ENCODE measurements around the gene GDF7.

The GDF7 gene

DNA sequence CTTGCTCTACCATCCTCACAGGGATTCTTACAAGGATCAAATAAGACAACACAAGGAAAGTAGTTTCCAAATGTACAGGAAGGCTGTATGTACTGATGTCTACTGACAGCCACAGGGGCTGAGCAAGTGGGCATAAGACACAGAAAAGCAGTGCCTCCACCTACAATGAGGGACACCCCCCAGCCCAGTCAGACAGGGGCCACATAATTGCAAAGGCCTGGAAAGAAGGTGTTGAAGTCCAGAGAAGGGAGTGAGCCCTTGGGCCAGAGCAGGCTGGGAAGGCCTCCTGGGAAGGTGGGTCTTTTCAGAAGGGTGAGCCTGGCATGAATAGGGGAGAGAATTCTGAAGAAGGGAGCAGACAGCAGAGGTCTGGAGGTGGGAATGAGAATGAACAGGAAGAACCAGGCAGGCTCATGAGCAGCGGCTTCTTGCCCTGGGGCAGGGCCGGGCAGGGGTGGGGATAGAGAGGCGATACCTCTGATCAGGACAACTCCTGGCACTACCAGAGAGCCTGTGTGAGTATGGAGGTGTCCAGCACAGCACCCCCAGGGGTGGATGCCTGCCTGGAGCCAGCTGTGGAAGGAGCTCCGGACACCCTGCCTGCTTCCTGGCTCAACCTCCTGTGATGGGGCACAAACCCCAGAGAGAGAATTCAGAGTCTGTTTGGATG lies 46.1 kb upstream of the GDF7 start:
- TF ChIP-seq, protein P1, sequence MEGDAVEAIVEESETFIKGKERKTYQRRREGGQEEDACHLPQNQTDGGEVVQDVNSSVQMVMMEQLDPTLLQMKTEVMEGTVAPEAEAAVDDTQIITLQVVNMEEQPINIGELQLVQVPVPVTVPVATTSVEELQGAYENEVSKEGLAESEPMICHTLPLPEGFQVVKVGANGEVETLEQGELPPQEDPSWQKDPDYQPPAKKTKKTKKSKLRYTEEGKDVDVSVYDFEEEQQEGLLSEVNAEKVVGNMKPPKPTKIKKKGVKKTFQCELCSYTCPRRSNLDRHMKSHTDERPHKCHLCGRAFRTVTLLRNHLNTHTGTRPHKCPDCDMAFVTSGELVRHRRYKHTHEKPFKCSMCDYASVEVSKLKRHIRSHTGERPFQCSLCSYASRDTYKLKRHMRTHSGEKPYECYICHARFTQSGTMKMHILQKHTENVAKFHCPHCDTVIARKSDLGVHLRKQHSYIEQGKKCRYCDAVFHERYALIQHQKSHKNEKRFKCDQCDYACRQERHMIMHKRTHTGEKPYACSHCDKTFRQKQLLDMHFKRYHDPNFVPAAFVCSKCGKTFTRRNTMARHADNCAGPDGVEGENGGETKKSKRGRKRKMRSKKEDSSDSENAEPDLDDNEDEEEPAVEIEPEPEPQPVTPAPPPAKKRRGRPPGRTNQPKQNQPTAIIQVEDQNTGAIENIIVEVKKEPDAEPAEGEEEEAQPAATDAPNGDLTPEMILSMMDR (IDR thresholded peaks at IDR 0.05; ENCODE audit: low read depth, low read length) = no peak
- H3K4me3 ChIP-seq (replicated peaks in 1 of 2; ENCODE audit: low read depth in 2 of 2, low read length in 2 of 2) = no peak overlapping the region
- DNase-seq (ENCODE audit: low read depth in 2 of 2) = no peak

DNA sequence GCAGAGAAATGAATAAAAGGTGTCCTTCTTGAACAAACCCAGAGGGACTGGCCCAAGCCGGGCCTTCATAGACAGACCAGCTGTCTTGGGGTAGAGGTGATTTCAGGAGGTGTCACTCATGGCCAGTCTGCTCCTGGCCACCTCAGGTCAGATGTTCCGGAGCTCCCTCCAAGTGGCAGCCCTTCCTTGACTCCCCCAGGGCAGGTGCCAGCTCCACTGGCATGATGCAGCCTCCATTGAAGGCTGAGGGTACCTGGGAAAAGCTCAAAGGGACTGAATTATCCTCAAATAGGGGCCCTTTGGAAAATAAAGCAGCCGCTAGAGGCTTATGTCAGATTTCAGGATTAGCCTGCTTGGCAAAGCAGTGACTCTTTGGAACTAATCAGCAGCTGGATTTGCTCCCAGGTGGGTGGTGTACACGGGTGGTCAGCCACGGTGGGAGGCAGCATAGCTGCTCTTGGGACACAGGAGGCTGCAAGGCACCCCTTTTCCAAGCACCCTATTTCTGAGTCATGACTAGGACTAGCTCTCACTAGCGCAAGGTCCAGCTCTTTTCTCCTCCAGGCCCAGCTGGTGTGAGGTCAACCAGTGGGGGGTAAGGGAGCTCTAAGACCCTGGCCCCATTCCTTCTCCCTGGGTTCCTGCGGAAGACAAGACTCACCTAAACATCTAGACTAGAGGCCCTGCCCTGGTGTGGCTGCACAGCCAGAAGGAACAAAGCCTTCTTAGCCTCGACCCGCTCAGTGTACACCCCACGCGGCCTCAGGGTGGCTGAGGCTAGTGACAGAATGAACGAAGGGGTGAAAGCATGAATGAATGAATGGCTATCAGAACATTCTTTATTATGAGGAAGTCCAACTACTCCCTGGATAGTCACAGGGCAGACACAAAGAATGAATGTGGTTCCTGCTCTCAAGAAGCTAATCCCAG lies 45.3 kb upstream of the GDF7 start:
- DNase-seq (ENCODE audit: low read depth in 2 of 2) = no peak
- H3K4me3 ChIP-seq (replicated peaks in 1 of 2; ENCODE audit: low read depth in 2 of 2, low read length in 2 of 2) = no peak overlapping the region
- TF ChIP-seq, protein P1 (IDR thresholded peaks at IDR 0.05; ENCODE audit: low read depth, low read length) = no peak

DNA sequence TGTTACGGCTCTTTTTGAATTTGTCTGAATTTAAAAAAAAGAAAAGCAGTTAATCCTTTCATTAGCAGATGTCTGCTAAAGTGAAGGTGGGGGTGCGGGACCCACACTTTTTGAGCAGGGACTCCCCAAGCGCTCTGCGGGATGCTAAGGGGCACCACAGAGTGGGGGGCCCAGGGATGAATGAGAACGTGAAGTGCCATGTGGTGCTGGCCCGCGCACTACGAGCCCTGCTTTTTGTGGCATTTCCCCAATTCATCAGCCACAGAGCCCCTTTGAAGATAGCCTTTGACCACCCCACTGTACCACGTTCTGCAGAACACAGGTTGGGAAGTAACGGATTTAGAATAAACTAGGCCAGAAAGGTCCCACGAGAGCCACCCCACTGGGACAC lies 44.7 kb upstream of the GDF7 start:
- TF ChIP-seq, protein P1 (IDR thresholded peaks at IDR 0.05; ENCODE audit: low read depth, low read length) = no peak
- DNase-seq (ENCODE audit: low read depth in 2 of 2) = no peak
- no peak overlapping the region for H3K4me3 ChIP-seq (replicated peaks in 1 of 2; ENCODE audit: low read depth in 2 of 2, low read length in 2 of 2)

DNA sequence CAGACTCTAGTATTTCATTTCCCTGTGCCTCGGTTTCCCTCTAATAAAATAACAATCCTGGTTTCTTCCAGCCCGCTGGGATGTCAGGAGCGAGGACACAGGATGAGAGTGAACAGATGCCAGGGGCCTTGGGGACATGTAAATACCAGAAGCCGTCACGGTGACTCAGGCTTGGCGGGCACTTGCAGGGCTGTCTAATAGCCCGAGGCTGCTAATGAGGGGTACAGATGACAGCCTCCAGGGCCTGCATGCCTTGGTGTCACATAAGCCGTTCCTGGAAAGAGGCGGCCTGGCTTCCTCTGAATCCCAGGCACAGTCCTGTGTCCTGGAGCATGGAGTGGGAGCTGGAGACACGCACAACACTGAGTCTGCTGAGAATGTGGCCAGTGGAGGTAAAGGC lies 44.2 kb upstream of the GDF7 start:
- no peak overlapping the region for H3K4me3 ChIP-seq (replicated peaks in 1 of 2; ENCODE audit: low read depth in 2 of 2, low read length in 2 of 2)
- TF ChIP-seq, protein P1 (IDR thresholded peaks at IDR 0.05; ENCODE audit: low read depth, low read length) = no peak
- DNase-seq (ENCODE audit: low read depth in 2 of 2) = no peak

DNA sequence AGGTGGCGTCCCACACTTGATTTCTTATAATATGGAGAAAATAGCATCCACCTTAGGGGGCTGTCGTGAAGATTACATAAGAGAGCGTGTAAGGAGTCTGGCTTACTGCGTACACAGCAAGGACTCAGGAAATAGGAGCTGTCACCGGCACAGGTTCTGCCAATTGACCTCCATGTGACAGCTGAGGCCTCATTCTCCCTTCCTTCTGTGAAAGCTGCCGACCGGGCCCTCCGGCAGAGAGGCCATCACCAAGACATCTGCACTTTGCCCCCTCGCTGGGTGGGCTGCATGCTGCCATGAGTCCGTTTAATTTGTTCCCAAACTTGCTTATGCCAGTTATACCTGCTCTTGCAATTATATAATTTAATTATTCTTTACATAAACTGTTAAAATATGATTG lies 43.7 kb upstream of the GDF7 start:
- no peak for DNase-seq (ENCODE audit: low read depth in 2 of 2)
- H3K4me3 ChIP-seq (replicated peaks in 1 of 2; ENCODE audit: low read depth in 2 of 2, low read length in 2 of 2) = no peak overlapping the region
- TF ChIP-seq, protein P1 (IDR thresholded peaks at IDR 0.05; ENCODE audit: low read depth, low read length) = no peak

DNA sequence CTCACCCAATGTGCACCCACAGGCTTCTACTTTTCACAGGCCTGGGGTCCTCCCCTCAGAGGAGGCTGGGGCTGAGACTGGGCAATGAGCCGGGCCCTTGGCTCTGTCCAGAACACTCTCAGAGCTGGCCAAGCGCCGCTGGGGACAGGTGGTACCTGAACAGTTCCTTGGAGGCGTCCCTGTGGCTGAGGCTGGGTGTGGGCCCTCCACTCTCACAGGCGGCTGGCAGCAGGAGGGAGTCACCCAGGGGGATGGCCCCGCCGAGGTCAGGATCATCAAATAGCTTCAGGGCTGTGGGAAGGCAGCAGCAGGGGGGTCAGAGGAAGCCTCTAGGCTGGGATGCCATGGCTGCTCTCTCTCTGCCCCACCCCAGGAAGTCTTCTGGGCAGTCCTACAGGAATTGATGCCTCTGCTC lies 43.2 kb upstream of the GDF7 start:
- TF ChIP-seq, protein P1 (IDR thresholded peaks at IDR 0.05; ENCODE audit: low read depth, low read length) = no peak
- no peak overlapping the region for H3K4me3 ChIP-seq (replicated peaks in 1 of 2; ENCODE audit: low read depth in 2 of 2, low read length in 2 of 2)
- DNase-seq (ENCODE audit: low read depth in 2 of 2) = no peak

Measured in cardiac fibroblast (primary cell).